OCI-LY7 (cell line): Measurements from ENCODE around the gene CIT. TPM values are rescaled to one million over a fixed set of nuclear protein-coding genes. Genes with fewer than 3 reads are reported as not detected.

ENCODE experiments used
- BruUV-seq: library from RNA; stranded (reverse); fragments of 400-500 nt; replicated peaks from 2 replicates; lab custom pipeline; 2021; lab: Mats Ljungman, UMichigan
- CTCF ChIA-PET: fragments of 300-600 bp; sonication (Branson Sonifier 250); formaldehyde crosslinking; loops from one replicate; lab custom pipeline; 2022; ENCODE audit warnings: antibody characterized with exemption; ENCODE audit not compliant: unreplicated experiment; lab: Charles Lee
- POLR2A ChIA-PET: fragments of 300-600 bp; sonication (Branson Sonifier 250); formaldehyde crosslinking; loops from one replicate; lab custom pipeline; 2022; ENCODE audit warnings: antibody characterized with exemption; lab: Charles Lee
- DNase-seq: peaks from one replicate; pipeline ENCODE4 v3.0.0-alpha.2; 2015; ENCODE audit warnings: low spot score
- H2AFZ ChIP-seq: fragments of 200-600 bp; sonication (generic), shearing (Covaris generic); 2 replicates; pipeline ENCODE4 v1.6.1; 2014; ENCODE audit warnings: mild to moderate bottlenecking, antibody characterized with exemption, low read length, moderate library complexity
- H3K27ac ChIP-seq: fragments of 200-600 bp; sonication (generic); 2 replicates; pipeline ENCODE4 v1.5.1; 2014; ENCODE audit warnings: mixed run types, low read depth, mild to moderate bottlenecking, moderate library complexity, low read length, inconsistent platforms; ENCODE audit not compliant: poor library complexity, severe bottlenecking
- H3K36me3 ChIP-seq: fragments of 200-600 bp; sonication (generic); 2 replicates; pipeline ENCODE4 v1.6.1; 2014; ENCODE audit warnings: mild to moderate bottlenecking, antibody characterized with exemption, low read length, moderate library complexity, mixed read lengths; ENCODE audit not compliant: insufficient read depth
- H3K4me1 ChIP-seq: fragments of 200-600 bp; sonication (generic); 2 replicates; pipeline ENCODE4 v1.5.1; 2014; ENCODE audit warnings: mild to moderate bottlenecking, low read length; ENCODE audit not compliant: insufficient read depth, poor library complexity, severe bottlenecking
- H3K4me2 ChIP-seq: fragments of 200-600 bp; sonication (generic); 2 replicates; pipeline ENCODE4 v1.6.1; 2014; ENCODE audit warnings: mild to moderate bottlenecking, low read length
- H3K4me3 ChIP-seq: fragments of 200-600 bp; sonication (generic); 2 replicates; pipeline ENCODE4 v1.5.1; 2014; ENCODE audit warnings: mild to moderate bottlenecking, low read depth, low read length; ENCODE audit not compliant: poor library complexity, severe bottlenecking
- H3K79me2 ChIP-seq: fragments of 200-600 bp; sonication (generic); 2 replicates; pipeline ENCODE4 v1.6.1; 2016; ENCODE audit warnings: low read depth, mild to moderate bottlenecking, low read length, moderate library complexity, mixed read lengths; ENCODE audit not compliant: insufficient read depth
- H3K9me2 ChIP-seq: fragments of 200-600 bp; sonication (generic); 2 replicates; pipeline ENCODE4 v1.6.1; 2016; ENCODE audit warnings: mild to moderate bottlenecking, low read length, mixed read lengths; ENCODE audit not compliant: insufficient read depth
- H3K9me3 ChIP-seq: fragments of 200-600 bp; sonication (generic); 2 replicates; pipeline ENCODE4 v1.6.1; 2014; ENCODE audit warnings: mild to moderate bottlenecking, mixed run types, low read length, mixed read lengths
- H4K20me1 ChIP-seq: fragments of 200-600 bp; sonication (generic); 2 replicates; pipeline ENCODE4 v1.6.1; 2014; ENCODE audit warnings: mild to moderate bottlenecking, antibody characterized with exemption, low read length, moderate library complexity, mixed read lengths; ENCODE audit not compliant: insufficient read depth
- CTCF ChIP-seq: fragments of 200-600 bp; sonication (generic); conservative IDR thresholded peaks from 2 replicates; pipeline ENCODE4 v1.5.1; 2014; ENCODE audit warnings: mild to moderate bottlenecking, antibody characterized with exemption, low read length, moderate library complexity, mixed read lengths
- EZH2phosphoT487 ChIP-seq: fragments of 200-600 bp; sonication (generic); IDR thresholded peaks from 2 replicates; pipeline ENCODE4 v1.6.1; 2018; ENCODE audit warnings: low read depth, borderline replicate concordance, mild to moderate bottlenecking, mixed run types, antibody characterized with exemption, low read length, moderate library complexity, mixed read lengths
- intact Hi-C: fragments of 100-400 bp; cut with micrococcal nuclease; formaldehyde crosslinking; loops from one replicate; pipeline ENCODE4 v1.10.0; 2022; ENCODE audit not compliant: unreplicated experiment
- total RNA-seq, 2 experiments: library from RNA; depleted of rRNA in 1 of 2; stranded (reverse); fragments of >200 nt in 1 of 2; shearing (Covaris generic) in 1 of 2; gene quantifications; 2 replicates each; pipeline ENCODE4 v1.2.3, GENCODE V29; 2014 to 2022

The CIT gene
- total RNA-seq, 2 experiments from 2014 or later: 33.4 to 90.1 TPM

DNA sequence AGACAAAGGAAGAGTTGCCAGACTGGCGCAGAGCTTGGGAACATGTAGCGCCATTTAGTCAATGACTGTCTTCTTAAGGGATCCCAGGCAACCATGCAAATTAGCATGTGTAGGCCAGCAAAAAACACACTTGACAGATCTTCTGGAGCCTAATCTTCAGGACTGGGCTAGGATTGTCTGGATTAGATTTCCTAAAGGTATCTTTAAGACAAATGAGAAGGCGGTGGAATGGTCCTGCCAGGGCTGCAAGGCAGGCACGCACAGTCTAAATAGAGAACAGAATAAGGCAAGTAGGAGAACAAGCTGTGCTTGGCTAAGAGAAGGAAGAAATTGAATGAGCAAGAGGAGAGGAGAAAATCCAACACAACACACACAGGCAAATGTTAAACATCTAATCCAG, 80.0 kb downstream of the CIT start:
- Histone ChIP-seq H3K36me3 (peaks cover 82% of the 10 kb centered on the region), H2AFZ (no peak overlapping the region), H3K27ac (no peak overlapping the region), H3K4me3 (no peak overlapping the region), H3K79me2 (no peaks in the 10 kb centered on the region), H3K4me2 (no peak overlapping the region), H3K4me1 (no peaks in the 10 kb centered on the region), H3K9me3 (no peaks in the 10 kb centered on the region), H4K20me1 (no peaks in the 10 kb centered on the region), H3K9me2 (no peaks in the 10 kb centered on the region)
- TF ChIP-seq CTCF: no peak
- no peak for TF ChIP-seq EZH2phosphoT487
- DNase-seq: no peak
- no TSS peak for BruUV-seq
- ChIA-PET CTCF (no interaction called here), POLR2A (no interaction called here)
- intact Hi-C loops: no loop called here

DNA sequence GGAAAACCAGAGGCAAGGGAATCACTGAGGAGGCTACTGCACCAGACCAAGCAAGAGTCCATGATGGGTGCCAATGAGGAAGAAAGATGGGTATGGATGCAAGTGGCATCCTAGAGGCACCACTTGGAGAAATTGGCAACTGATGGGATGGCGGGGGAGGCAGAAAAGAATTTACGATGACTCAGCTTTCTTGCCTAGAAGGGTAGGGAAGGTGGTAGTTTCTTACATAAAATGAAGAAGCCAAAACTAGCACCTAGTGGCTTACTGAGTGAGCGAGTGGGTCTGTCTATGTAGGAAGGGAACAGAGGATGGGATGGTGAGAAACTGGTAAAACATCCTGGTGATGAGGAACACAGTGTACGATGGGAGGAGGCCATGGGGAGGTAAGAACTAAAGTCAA, 80.8 kb downstream of the CIT start:
- Histone ChIP-seq H3K4me2 (no peak overlapping the region), H3K27ac (no peak overlapping the region), H3K9me3 (no peaks in the 10 kb centered on the region), H3K36me3 (peaks cover 80% of the 10 kb centered on the region), H4K20me1 (no peaks in the 10 kb centered on the region), H2AFZ (no peak overlapping the region), H3K9me2 (no peaks in the 10 kb centered on the region), H3K4me1 (no peaks in the 10 kb centered on the region), H3K4me3 (no peak overlapping the region), H3K79me2 (no peaks in the 10 kb centered on the region)
- TF ChIP-seq CTCF (no peak), EZH2phosphoT487 (no peak)
- DNase-seq: no peak
- POLR2A ChIA-PET: no interaction called here
- intact Hi-C loops: no loop called here
- no TSS peak for BruUV-seq
- CTCF ChIA-PET: no interaction called here

DNA sequence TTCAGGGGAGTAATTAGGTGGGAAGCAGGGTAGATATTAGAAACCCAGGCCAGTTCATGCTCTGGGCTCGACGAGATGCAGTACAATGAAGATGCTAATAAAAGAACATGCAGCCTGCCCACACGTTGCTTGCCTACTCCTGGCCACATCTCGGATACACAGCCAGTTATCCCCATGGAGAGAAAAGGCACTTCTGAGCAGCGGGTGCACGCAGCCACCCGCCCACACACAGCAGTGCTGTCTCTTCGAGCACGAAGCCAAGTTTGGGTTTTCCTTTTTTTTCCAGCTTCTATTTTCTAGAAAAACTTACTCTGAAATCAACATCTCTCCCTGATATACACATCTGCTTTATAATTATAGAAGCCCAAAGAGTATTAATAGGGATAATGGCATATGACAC, 85.7 kb downstream of the CIT start:
- H2AFZ ChIP-seq: no peak overlapping the region
- H3K9me2 ChIP-seq: no peaks in the 10 kb centered on the region
- no peak for TF ChIP-seq CTCF
- no peak for TF ChIP-seq EZH2phosphoT487
- H3K36me3 ChIP-seq: peaks cover 35% of the 10 kb centered on the region
- ChIA-PET POLR2A (no interaction called here), CTCF (interaction anchor here (0.6 kb wide), 1 partner anchor 10 kb away, joined by 4 read pairs; no protein-coding TSS in a partner anchor)
- H3K4me2 ChIP-seq: no peak overlapping the region
- H3K27ac ChIP-seq: no peak overlapping the region
- H3K4me1 ChIP-seq: no peaks in the 10 kb centered on the region
- no peak overlapping the region for H3K4me3 ChIP-seq
- no peak for DNase-seq
- no TSS peak for BruUV-seq
- H3K79me2 ChIP-seq: no peaks in the 10 kb centered on the region
- H4K20me1 ChIP-seq: no peaks in the 10 kb centered on the region
- intact Hi-C loops: no loop called here
- no peaks in the 10 kb centered on the region for H3K9me3 ChIP-seq
